Stimulated activated CD8-positive, alpha-beta memory T cell treated with anti-CD3 and anti-CD28 coated beads, Interleukin-4, amount 100 ng/mL, for 48 hours (primary cell): ENCODE measurements around the gene ANKRD2.
"Not testable (repeated sequence)": the region's sequence is repeated elsewhere in the genome, so short reads cannot be mapped to it uniquely, and the experiment has no call there.

Experiments
- DNase-seq: peaks from one replicate; pipeline ENCODE4 v3.0.0-alpha.2; 2020

Gene ANKRD2

DNA sequence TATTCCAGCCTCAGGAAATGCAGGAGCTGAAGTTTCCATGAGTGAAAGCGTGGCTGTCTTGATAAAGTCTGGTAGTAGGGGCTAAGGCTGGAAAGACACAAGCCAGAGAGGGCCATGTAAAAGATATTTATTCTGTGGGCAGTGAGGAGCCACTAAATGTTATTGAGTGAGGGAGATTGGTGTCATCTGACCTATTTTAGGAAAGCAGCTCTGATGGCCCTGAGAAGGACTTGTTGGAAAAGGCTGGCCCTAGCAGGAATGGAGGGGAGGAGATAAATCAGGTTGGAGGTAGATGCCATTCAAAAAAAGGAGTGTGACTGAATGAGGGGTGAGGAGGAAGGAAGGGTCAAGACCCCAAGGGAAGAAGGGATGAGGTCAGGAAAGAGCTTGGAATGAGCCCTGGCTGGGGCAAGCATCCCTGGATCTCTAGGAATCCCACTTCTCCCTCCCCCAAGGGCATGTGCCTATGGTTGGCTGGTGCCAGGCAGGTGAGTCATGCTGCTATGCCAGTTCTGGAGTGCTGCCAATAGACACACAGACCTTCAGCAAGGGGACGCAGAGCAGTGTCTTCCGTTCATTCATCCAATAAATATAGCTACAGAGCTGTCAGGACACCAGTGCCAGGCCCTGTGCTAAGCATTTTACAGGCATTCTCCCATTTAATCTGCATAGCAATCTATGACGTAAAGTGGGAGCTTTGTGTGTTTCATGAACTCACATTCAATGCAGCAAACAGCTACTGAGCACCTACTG lies 2.0 kb downstream of the ANKRD2 start:
- no peak for DNase-seq

DNA sequence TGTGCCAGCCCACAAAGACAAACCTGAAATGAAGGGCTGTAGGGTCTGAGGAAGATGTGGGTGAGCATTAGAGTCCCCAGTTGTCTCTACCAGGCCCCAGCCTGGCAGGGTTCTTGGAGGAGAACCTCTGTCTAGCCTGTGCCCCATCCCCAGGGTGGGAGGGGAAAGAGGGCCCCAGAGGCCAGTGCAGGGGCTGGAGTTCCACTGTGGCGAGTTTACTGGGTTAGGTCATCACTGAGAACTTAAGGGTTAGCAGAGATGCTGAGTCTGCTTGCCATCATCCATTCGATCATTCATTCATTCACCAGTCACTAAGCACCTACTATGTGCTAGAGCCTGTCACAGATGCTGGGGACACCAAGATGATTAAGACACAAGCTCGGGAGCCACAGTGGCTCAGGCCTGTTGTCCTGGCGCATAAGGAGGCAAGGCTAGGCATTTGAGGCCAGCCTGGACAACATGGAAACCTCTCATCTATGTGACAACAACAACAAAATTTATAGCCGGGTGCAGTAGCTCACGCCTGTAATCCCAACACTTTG lies 2.6 kb downstream of the ANKRD2 start:
- DNase-seq = no peak

- DNase-seq = not testable (repeated sequence)
Measured at GRCh38 chr10:97576487-97576886, 3.9 kb downstream of the ANKRD2 start.

DNA sequence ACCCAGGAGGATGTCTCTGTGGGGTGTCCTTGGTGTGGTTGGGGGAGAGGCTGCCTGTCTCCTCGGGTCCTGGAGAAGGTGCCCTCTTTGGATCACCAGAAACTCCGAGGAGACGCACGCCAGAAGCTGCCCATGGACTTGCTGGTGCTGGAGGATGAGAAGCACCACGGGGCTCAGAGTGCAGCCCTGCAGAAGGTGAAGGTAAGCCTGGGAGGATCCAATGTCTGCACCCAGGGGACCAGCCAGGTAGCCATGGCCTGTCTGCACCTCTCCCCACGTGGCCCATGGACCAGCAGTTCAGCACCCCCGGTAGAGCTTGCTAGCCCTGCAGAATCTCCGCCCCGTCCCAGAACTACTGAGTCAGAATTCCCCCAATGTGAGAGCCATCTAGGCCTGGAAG lies 5.1 kb downstream of the ANKRD2 start:
- no peak for DNase-seq

GRCh38 chr10:97578171-97578844 lies 5.7 kb downstream of the ANKRD2 start:
- DNase-seq = no peak

DNA sequence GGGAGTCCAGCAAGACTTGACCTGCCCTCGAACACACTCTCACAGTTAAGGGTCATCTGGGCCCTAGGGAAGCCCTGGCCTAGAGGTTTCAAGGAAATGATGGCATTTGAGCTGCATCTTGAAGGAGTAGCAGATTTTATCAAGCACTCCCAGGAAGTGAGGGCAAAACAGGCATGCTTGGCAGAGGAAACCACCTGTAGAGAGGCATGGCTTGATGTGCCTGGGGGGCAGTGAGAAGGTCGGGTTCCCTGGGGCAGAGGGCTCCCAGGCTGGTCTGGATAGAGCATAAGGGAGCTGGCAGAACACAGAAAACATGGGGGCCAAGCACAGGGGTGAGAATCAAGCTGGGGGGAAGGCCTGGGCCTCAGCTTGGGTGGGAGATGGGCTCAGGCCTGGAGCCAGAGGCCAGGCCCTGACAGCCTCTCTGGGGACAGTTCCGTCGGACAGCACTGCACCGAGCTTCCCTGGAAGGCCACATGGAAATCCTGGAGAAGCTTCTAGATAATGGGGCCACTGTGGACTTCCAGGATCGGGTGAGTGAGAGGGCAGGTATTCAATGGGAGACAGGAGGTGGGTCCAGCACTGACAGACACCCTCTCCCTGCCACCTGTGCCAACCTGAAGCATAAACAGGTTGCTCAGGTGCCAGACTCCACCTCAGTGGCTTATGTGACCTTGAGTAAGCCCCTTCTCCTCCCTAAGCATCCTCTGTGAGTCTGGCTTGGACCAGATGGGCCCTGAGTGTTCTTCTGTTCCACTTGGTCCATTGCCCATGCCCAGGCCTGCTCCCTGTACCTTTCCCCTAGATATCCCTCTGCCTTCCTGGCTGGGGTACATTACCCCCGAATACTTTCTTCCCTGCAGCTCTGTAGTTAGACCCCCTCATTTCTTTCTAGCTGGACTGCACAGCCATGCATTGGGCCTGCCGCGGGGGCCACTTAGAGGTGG lies 8.1 kb downstream of the ANKRD2 start:
- no peak for DNase-seq

DNA sequence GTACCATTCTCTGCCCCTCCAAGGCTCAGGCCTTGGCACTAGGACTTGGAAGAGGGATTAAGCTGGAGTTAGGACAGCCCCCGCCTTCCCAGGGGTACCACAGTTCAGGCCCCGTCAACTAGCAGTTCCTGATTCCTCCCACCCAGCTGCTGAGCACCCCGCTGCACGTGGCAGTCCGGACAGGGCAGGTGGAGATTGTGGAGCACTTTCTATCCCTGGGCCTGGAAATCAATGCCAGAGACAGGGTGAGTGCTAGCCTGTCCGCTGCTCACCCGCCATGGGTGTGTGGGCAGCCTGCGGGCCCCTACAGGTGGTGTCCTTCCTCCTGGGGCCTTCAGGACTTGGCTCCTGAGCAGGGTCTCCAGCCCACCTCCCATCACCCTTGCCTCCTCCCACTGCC lies 9.6 kb downstream of the ANKRD2 start:
- DNase-seq = no peak

GRCh38 chr10:97583476-97583875 lies 10.9 kb downstream of the ANKRD2 start:
- no peak for DNase-seq

DNA sequence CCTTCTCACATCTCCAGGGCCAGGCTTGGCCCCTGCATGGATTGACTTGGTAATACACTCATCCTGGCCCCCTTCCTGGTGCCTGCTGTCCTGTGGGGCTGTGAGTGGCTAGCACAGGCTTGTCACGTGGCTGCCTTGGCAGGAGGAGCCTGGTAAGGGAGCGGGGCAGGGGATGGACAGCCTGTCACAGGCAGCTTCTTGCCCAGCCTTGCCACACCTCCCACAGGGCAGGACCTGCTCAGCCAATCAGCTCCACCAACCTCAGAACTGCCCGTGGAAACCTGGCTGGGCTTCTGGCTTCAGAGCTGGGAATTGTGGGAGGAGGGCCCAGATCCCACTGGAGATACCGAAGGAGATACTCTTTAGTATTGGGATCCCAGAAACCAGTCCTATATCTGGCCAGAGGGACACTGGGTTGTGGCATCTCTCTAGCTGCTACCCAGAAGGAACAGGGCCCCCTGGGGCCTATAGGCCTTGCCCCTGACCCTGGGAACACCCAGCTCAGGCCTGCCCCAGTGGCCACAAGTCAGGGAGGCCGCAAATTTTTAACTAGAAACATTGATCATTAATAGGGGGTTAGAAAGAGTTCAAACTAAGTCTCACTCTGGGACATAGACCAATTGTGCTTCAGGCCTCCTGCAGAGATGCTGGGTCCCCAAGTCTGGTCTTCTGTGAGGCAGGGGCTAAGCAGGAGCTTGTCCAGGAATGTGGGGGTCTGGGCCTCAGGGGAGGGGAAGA lies 11.7 kb downstream of the ANKRD2 start, which contains the start of gene HOGA1:
TSS of gene HOGA1 (plus strand) at position 330 of the 738 bp plus-strand sequence. CDS start at position 645, 315 bp downstream.
- no peak for DNase-seq

GRCh38 chr10:97584798-97585438 lies 12.3 kb downstream of the ANKRD2 start:
- DNase-seq = no peak

- no peak for DNase-seq
Measured at GRCh38 chr10:97585439-97585811, 12.8 kb downstream of the ANKRD2 start.

DNA sequence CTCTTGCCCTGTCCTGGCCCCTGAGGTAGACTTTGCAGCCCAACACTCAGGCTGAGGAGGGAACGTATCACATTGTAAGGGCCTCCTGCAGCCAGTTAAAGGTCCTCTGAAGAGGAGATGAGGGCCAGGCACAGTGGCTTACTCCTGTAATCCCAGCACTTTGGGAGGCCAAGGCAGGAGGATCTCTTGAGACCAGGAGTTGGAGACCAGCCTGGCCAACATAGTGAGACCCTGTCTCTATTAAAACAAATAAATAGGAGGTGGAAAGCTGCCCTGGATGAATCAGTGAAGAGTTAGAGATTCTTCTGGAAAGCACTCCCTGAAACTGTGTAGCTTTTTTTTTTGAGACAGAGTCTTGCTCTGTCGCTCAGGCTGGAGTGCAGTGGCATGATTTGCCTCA lies 14.6 kb downstream of the ANKRD2 start:
- DNase-seq = no peak

DNA sequence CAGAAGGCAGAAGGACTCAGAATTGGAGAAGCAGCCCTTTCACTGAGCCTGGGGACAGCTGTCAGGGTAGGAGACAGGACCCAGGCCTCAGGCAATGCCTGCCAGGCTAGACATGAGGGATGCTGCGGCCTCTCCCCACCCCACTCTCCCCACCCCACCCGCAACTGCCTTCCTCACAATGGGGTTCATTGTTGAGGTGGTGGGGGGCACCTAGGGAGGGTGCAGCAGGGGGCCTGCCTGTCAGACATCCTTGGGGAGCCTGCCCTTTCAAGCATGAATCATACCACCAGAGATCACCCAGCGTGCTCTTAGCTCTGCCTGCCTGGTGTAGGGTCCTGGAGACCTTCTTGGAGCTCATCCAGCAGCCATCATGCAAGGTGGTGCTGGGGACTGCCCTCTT lies 16.9 kb downstream of the ANKRD2 start, which contains the start of gene C10orf62:
TSS of gene C10orf62 (plus strand) at position 243 of the 400 bp plus-strand sequence. CDS start 177 bp downstream, outside the sequence.
- no peak for DNase-seq

DNA sequence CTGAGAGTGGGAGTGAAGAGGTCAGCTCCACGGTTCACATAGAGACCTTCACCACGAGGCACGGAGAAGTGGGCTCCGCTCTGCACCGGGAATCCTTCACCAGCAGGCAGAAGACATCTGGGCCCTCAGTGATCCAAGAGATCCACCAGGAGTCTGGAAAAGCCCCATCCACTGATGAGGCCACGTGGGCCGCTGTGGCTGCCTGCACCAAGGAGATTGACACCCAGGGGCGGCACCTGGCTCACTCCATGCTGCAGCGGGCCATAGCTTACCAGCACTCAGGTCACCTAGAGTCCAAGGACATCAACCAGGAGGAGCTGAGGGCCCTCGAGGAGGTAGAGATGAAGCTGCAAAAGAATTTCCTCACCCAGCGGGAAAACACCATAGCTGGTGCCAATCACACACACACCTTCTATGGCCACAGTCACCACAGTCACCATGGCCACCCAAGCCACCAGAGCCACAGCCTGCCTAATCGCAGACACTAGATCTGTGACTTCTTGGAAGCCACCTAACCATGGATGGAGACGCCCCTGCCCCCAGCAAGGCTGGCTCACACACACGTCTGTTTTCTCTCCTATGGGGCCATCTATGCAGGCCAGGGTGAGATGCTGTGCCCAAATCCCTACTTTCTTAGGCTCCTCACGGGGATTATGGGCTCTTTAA lies 17.6 kb downstream of the ANKRD2 start:
- no peak for DNase-seq

DNA sequence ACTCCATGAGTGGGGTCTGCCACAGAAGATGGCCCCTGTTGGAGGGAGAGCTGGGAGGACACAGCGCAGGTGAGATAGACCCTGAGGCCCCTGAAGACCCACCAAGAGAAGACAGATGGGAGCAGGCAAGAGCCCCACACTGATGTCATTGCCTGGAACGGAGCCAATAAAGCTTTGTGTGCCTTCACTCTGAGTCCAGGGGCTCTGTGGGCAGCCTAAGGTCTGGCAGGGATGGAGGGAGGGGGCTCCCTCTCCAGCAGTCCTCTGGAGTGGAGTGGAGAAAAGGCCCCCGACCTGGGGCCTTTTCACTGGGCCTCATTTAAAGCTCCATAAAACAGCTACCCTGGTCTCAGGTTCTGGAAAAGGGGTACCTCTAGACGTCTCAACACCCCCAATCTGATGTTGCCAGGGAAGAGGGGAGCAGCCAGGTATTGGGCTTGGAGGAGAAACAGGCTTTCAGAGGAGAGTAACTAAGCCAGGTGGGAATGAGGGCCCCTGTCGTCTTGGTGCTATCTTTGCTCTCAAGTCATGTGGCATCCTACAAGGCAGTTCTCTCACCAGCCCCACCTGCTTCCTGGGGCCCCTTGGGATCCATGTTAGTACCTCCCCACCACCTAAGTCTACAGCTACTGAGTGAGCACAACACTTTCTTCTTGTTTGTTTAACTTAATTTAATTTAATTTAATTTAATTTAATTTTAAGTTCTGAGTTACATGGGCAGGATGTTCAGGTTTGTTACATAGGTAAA lies 18.3 kb downstream of the ANKRD2 start:
- DNase-seq = no peak

GRCh38 chr10:97593421-97593820 lies 20.8 kb downstream of the ANKRD2 start:
- no peak for DNase-seq

DNA sequence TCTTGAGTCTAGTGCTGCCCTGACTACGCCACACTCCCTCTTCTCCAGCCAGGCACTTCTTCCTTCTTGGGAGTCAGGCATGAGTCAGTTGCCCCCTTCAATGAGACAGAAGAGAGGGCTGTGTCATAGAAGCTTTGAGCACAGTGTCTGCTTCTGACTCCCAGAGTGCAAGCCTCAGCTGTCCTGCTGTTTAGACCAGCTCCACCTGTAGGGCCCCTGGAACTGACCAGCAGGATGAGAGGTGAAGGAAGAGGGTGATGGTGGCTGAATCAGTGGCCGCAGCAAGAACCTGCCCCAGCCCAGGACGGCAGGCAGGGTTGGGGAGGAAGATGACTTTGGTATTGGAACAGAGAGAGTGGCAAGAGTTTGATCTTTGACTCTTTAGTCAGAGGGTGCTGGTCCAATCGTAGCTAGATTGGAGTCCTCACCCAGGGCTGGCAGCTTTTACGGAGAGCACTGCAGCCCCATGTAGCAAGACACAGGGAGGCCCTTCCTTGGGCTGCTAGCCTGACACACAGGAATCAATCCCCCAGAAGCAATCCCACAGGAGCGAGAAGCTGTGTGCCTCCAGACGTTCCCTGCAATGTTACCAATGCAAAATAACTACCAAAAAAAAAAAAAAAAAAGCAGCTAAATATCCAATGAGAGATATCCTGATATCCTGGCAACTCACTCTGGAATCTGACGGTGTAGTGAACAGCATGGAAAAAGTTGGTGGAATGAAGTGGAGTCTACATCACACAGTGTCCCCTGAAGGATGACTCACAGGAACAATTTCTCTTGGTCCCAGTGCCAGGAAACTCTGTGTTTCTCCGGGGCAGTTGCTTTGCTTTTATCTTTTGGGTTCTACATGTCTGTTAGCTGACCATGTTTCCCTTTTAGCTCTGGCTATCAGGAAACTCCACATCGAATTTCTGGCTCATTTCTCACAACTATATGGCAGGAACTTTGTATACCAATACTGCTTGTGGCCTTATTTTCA lies 23.8 kb downstream of the ANKRD2 start:
- no peak for DNase-seq

- DNase-seq = no peak
Measured at GRCh38 chr10:97597778-97598177, 25.2 kb downstream of the ANKRD2 start.
